HG02798 (cell line): ENCODE measurements around the gene FCGR3A.

Experiments
- ATAC-seq: cut with Tn5 transposase; IDR thresholded peaks from one replicate; pipeline ENCODE4 v1.9.1; 2021; ENCODE audit warnings: mild to moderate bottlenecking; ENCODE audit not compliant: unreplicated experiment, poor library complexity

The FCGR3A gene

DNA sequence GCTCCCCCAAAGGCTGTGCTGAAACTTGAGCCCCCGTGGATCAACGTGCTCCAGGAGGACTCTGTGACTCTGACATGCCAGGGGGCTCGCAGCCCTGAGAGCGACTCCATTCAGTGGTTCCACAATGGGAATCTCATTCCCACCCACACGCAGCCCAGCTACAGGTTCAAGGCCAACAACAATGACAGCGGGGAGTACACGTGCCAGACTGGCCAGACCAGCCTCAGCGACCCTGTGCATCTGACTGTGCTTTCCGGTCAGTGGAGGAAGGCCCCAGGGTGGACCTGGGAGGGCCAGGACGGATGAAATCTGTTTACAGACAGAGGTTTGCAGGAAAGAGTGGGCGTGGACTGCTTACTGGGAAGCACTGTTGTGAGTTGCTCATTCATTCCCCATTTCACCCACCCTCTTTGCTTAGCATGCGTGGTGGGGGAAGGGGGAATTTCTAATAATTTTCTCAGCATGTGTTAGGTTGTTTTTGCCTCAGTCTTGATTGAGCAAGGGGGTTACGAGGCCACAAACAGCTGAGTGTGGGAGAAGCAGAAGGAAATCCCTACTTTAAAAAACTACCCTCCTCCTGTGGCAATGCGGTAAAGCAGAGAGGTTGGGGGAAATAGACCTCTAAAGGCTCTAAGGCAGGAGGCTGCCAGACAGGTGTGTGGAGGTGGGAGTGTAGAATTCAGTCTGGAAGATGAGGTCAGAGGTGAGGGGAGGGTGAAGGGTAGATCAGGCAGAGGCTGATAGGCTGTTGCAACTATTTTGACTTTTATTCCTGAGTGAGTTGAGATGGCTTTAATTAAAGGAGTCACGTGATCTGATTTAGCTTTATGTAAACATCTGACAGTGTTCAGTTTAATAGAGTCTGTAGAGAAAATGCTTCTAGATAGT is 43.0 kb downstream of the FCGR3A start:
- ATAC-seq, result no peak

- no peak for ATAC-seq
Observed at GRCh38 chr1:161505686-161506085, 43.9 kb downstream of the FCGR3A start.

GRCh38 chr1:161503394-161503748 is 46.2 kb downstream of the FCGR3A start:
- no peak for ATAC-seq

GRCh38 chr1:161502641-161503393 is 46.8 kb downstream of the FCGR3A start:
- no peak for ATAC-seq

- ATAC-seq, result no peak
Observed at GRCh38 chr1:161502181-161502580, 47.4 kb downstream of the FCGR3A start.

DNA sequence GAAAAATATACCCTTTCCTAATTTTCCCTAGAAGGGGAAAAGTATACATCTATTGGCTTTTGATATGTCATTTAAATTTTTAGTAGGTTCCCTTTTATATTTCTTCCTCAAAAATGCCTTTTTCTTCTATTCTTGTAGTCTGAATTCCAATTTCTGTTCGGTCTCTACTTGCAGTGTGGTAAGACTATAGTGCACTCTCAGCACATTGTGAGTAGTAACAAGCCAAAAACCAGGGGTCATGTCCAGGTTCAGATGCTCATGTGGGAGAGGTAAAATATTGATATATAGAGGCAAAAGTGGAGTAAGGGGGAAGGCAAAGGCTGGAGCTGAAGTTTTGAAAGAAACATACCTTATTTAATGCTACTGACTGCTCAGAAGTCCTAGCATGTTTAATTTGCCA is 48.4 kb downstream of the FCGR3A start:
- no peak for ATAC-seq

GRCh38 chr1:161499099-161500039 is 50.2 kb downstream of the FCGR3A start:
- no peak for ATAC-seq

DNA sequence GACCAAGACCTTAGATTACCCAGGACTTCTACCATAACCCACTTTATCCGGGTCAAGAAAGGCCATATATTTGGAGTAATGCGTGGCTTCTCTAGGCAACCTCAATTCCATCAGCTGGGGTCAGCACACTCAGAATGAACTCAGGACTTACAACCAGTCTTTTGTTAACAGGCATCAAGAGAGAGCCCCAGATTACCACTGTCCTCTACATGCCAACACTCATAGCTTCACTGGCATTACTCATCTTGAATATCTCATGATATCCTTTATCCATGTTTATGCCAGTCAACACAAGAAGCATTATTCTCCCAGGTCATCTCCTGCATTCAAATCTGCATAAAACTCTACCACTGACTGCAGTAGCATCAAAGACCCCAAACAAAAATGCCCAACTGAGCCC is 51.0 kb downstream of the FCGR3A start:
- ATAC-seq, result no peak

- no peak for ATAC-seq
Observed at GRCh38 chr1:161497961-161498360, 51.7 kb downstream of the FCGR3A start.

GRCh38 chr1:161495490-161495889 is 54.1 kb downstream of the FCGR3A start:
- no peak for ATAC-seq

GRCh38 chr1:161494091-161494735 is 55.4 kb downstream of the FCGR3A start:
- no peak for ATAC-seq

- ATAC-seq, result no peak
Observed at GRCh38 chr1:161492827-161493226, 56.8 kb downstream of the FCGR3A start.
